ENCODE data around the gene MIEF1. TPM values are rescaled to one million over a fixed set of nuclear protein-coding genes. Genes with fewer than 3 reads are reported as not detected.

The MIEF1 gene
- total RNA-seq, 1 donor from 2014 or later = 32.4 TPM

- Mint-ChIP-seq H3K36me3 (ENCODE audit: insufficient read depth) (peaks cover 27% of the 10 kb centered on the region), H3K4me3 (ENCODE audit: low read depth) (no peak overlapping the region), H3K27ac (peak overlapping the region; percentile 7), H3K27me3 (no peaks in the 10 kb centered on the region), H3K9me3 (ENCODE audit: low read depth) (no peaks in the 10 kb centered on the region), H3K4me1 (ENCODE audit: low read depth) (peaks cover 51% of the 10 kb centered on the region)
- no peak for DNase-seq (ENCODE audit: low spot score, unreplicated experiment)
- TF ChIP-seq CTCF (IDR thresholded peaks at IDR 0.05; ENCODE audit: unreplicated experiment) = no peak
These were observed 25.4 kb downstream of the MIEF1 start for GRCh38 chr22:39527481-39527961.

GRCh38 chr22:39528080-39528661 lies 26.1 kb downstream of the MIEF1 start:
- Mint-ChIP-seq H3K27ac (peak overlapping the region; percentile 82), H3K4me3 (ENCODE audit: low read depth) (no peak overlapping the region), H3K27me3 (no peaks in the 10 kb centered on the region), H3K36me3 (ENCODE audit: insufficient read depth) (peaks cover 22% of the 10 kb centered on the region), H3K9me3 (ENCODE audit: low read depth) (no peaks in the 10 kb centered on the region), H3K4me1 (ENCODE audit: low read depth) (peaks cover 47% of the 10 kb centered on the region)
- no peak for TF ChIP-seq CTCF (IDR thresholded peaks at IDR 0.05; ENCODE audit: unreplicated experiment)
- no peak for DNase-seq (ENCODE audit: low spot score, unreplicated experiment)

GRCh38 chr22:39528681-39529486 lies 26.8 kb downstream of the MIEF1 start:
- Mint-ChIP-seq H3K27me3 (no peaks in the 10 kb centered on the region), H3K27ac (peak overlapping the region; percentile 82), H3K4me3 (ENCODE audit: low read depth) (peak overlapping the region; percentile 47), H3K36me3 (ENCODE audit: insufficient read depth) (peaks cover 19% of the 10 kb centered on the region), H3K9me3 (ENCODE audit: low read depth) (no peaks in the 10 kb centered on the region), H3K4me1 (ENCODE audit: low read depth) (peaks cover 43% of the 10 kb centered on the region)
- TF ChIP-seq CTCF (IDR thresholded peaks at IDR 0.05; ENCODE audit: unreplicated experiment) = peak; percentile 98
- DNase-seq (ENCODE audit: low spot score, unreplicated experiment) = peak; percentile 88

GRCh38 chr22:39529487-39529851 lies 27.4 kb downstream of the MIEF1 start:
- H3K9me3 Mint-ChIP-seq (ENCODE audit: low read depth) = no peaks in the 10 kb centered on the region
- peak overlapping the region; percentile 82 for H3K27ac Mint-ChIP-seq
- TF ChIP-seq CTCF (IDR thresholded peaks at IDR 0.05; ENCODE audit: unreplicated experiment) = no peak
- H3K36me3 Mint-ChIP-seq (ENCODE audit: insufficient read depth) = peaks cover 15% of the 10 kb centered on the region
- H3K27me3 Mint-ChIP-seq = no peaks in the 10 kb centered on the region
- DNase-seq (ENCODE audit: low spot score, unreplicated experiment) = no peak
- peaks cover 43% of the 10 kb centered on the region for H3K4me1 Mint-ChIP-seq (ENCODE audit: low read depth)
- H3K4me3 Mint-ChIP-seq (ENCODE audit: low read depth) = no peak overlapping the region

- H3K4me3 Mint-ChIP-seq (ENCODE audit: low read depth) = peak overlapping the region; percentile 37
- H3K36me3 Mint-ChIP-seq (ENCODE audit: insufficient read depth) = peaks cover 10% of the 10 kb centered on the region
- no peak for DNase-seq (ENCODE audit: low spot score, unreplicated experiment)
- H3K27me3 Mint-ChIP-seq = no peaks in the 10 kb centered on the region
- no peaks in the 10 kb centered on the region for H3K9me3 Mint-ChIP-seq (ENCODE audit: low read depth)
- H3K4me1 Mint-ChIP-seq (ENCODE audit: low read depth) = peaks cover 40% of the 10 kb centered on the region
- H3K27ac Mint-ChIP-seq = peak overlapping the region; percentile 85
- TF ChIP-seq CTCF (IDR thresholded peaks at IDR 0.05; ENCODE audit: unreplicated experiment) = no peak
These were observed 28.0 kb downstream of the MIEF1 start for GRCh38 chr22:39530116-39530515.
